ENCODE measurements around the gene RBM33. TPM values are rescaled to one million over a fixed set of nuclear protein-coding genes. Genes with fewer than 3 reads are reported as not detected.

Gene RBM33
- total RNA-seq, 2 donors from 2014 or later, result 56.9 to 60.2 TPM

GRCh38 chr7:155639958-155640520, 4.4 kb upstream of the RBM33 start:
- DNase-seq, result no peak
- no peak for TF ChIP-seq CTCF (IDR thresholded peaks at IDR 0.05)
- Histone ChIP-seq H3K9ac (ENCODE audit: low read depth in 2 of 2, low read length in 2 of 2) (no peak overlapping the region), H3K9me3 (no peaks in the 10 kb centered on the region), H3K27me3 (no peaks in the 10 kb centered on the region), H3K27ac (no peak overlapping the region), H3K4me1 (no peaks in the 10 kb centered on the region), H3K36me3 (no peaks in the 10 kb centered on the region), H3K4me3 (no peak overlapping the region)
- intact Hi-C loops (cut with DNase I), result no loop called here

DNA sequence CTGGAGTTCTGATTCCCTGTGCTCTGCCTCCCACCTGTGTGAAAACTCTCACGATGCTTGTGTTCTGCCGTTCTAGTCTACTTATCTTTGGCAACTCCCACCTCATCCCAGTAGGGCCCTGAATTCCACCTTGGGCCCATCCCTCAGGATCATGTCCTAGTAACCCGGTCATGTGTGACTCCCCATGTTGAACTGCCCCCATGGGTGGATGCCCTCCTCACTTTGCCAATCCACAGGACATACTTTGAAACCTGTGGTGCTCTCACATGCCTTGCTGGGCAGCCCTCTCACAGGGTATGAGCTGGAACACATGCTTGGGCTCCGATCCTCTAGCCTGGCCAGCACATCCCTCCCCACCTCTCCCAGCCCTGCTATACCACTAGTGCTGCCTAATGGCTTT, 3.8 kb upstream of the RBM33 start:
- Histone ChIP-seq H3K27me3 (no peaks in the 10 kb centered on the region), H3K9me3 (no peaks in the 10 kb centered on the region), H3K4me1 (peaks cover 2% of the 10 kb centered on the region), H3K4me3 (no peak overlapping the region), H3K27ac (no peak overlapping the region), H3K9ac (ENCODE audit: low read depth in 2 of 2, low read length in 2 of 2) (no peak overlapping the region), H3K36me3 (no peaks in the 10 kb centered on the region)
- DNase-seq, result no peak
- intact Hi-C loops (cut with DNase I), result no loop called here
- no peak for TF ChIP-seq CTCF (IDR thresholded peaks at IDR 0.05)

- no peak for DNase-seq
- no peaks in the 10 kb centered on the region for H3K36me3 ChIP-seq
- intact Hi-C loops (cut with DNase I), result no loop called here
- H3K9me3 ChIP-seq, result no peaks in the 10 kb centered on the region
- H3K4me3 ChIP-seq, result peak overlapping the region; percentile 85
- H3K9ac ChIP-seq (ENCODE audit: low read depth in 2 of 2, low read length in 2 of 2), result peak overlapping the region; percentile 75 to 94
- no peak for TF ChIP-seq CTCF (IDR thresholded peaks at IDR 0.05)
- H3K27me3 ChIP-seq, result no peaks in the 10 kb centered on the region
- peaks cover 13% of the 10 kb centered on the region for H3K4me1 ChIP-seq
- H3K27ac ChIP-seq, result peak overlapping the region; percentile 93
Measured at GRCh38 chr7:155643804-155644177, 670 bp upstream of the RBM33 start.

DNA sequence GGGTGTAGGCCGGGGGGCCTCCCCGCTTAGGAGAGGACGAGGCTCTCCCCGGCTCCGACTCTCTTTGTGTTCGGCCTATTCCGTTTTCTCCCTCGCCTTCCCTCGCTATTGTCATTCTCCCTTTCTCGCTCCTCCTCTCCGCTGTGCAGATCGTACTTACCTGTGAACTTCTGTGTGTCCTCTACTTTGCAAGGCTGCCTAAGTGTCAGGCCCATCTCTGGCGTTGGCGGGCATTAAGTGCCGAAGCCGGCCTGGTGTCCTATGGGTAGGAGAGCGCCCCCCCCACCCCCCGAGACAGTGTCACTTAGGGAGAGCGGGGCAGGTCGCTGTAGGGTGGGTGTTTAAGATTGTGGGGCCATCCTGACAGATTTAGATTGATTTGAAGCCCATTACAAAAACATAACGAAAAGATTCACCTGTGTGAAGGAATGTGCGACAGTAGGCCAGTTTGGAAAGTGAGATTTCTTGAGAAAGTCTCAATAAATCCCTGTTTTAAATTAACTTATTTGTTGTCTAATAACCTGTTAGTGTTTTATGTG, 579 bp downstream of the RBM33 start:
- intact Hi-C loops (cut with DNase I), result no loop called here
- Histone ChIP-seq H3K9ac (ENCODE audit: low read depth in 2 of 2, low read length in 2 of 2) (peak overlapping the region; percentile 94 to 98), H3K4me1 (peaks cover 13% of the 10 kb centered on the region), H3K27ac (peak overlapping the region; percentile 93), H3K36me3 (no peaks in the 10 kb centered on the region), H3K4me3 (peak overlapping the region; percentile 85), H3K9me3 (no peaks in the 10 kb centered on the region), H3K27me3 (no peaks in the 10 kb centered on the region)
- TF ChIP-seq CTCF (IDR thresholded peaks at IDR 0.05), result no peak
- peak; percentile 51 for DNase-seq

DNA sequence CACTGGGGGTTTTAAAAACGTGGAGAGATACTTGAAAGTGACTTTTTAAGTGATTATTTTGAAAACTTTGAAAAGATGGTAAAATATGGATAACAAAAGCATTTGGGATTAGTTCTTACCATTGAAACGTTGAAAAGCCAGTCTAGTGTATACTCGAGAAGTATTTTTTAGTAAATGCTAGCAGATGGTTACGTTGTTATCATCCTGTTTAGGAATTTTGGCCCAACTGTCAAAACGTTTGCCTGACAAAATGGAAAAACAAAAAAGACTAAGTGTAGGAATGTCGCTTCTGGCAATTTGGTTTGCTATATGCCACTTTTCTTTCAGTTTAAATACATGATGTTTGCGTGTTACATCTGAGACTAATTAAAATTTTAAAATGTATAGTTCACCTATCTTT, 1.2 kb downstream of the RBM33 start:
- Histone ChIP-seq H3K9me3 (no peaks in the 10 kb centered on the region), H3K27ac (no peak overlapping the region)

More for the DNA sequence above, 1.2 kb downstream of the RBM33 start:
- no peak for TF ChIP-seq CTCF (IDR thresholded peaks at IDR 0.05)
- Histone ChIP-seq H3K36me3 (no peaks in the 10 kb centered on the region), H3K4me3 (peak overlapping the region; percentile 85), H3K27me3 (no peaks in the 10 kb centered on the region), H3K4me1 (peaks cover 13% of the 10 kb centered on the region), H3K9ac (ENCODE audit: low read depth in 2 of 2, low read length in 2 of 2) (no peak overlapping the region)
- DNase-seq, result no peak
- intact Hi-C loops (cut with DNase I), result no loop called here
